ENCODE results near the gene CCDC17.

The CCDC17 gene

DNA sequence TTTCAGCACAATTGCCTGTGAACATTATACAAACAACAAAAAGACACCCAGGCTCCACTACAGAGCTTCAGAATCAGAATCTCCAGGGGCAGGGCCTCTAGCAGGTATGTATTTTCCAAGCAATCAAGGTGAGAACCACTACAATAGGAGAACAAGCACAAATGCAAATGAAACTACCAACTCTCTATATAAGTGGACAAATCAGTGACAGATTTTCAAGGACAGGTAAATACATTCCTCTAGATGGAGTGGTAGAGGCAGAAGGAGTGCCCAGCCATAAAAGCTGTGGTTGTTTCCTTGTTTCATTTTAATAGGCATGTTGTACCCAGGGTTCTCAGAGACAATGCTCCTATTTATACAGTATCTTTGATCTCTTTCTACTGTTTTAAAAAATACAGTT lies 20.1 kb upstream of the CCDC17 start:
- TF ChIP-seq GATA2 (IDR thresholded peaks at IDR 0.05; ENCODE audit: low read depth, low read length) = no peak
- TF ChIP-seq GATA3 (IDR thresholded peaks at IDR 0.05; ENCODE audit: low read depth, low read length) = no peak

GRCh38 chr1:45643321-45643720 lies 19.5 kb upstream of the CCDC17 start:
- no peak for TF ChIP-seq GATA2 (IDR thresholded peaks at IDR 0.05; ENCODE audit: low read depth, low read length)
- TF ChIP-seq GATA3 (IDR thresholded peaks at IDR 0.05; ENCODE audit: low read depth, low read length) = no peak

DNA sequence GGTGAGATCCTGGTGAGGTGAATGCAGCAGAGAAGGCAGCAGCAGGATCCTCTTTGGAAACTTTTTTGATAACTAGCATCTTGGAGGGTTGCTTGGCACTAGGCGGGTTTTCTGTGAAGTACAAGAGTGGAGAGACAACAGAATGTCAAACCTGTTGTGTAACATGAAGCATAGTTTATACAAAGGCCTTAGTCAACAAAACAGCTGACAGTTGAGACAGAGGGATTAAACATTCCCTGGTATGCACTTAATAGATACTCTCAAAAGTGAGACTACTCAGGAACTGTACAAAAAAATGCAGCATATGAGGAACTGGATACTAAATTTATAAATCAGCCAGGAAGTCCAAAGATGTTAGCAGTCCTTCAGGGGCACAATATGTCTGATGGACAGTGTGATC lies 16.4 kb upstream of the CCDC17 start:
- TF ChIP-seq GATA2 (IDR thresholded peaks at IDR 0.05; ENCODE audit: low read depth, low read length) = no peak
- TF ChIP-seq GATA3 (IDR thresholded peaks at IDR 0.05; ENCODE audit: low read depth, low read length) = no peak

DNA sequence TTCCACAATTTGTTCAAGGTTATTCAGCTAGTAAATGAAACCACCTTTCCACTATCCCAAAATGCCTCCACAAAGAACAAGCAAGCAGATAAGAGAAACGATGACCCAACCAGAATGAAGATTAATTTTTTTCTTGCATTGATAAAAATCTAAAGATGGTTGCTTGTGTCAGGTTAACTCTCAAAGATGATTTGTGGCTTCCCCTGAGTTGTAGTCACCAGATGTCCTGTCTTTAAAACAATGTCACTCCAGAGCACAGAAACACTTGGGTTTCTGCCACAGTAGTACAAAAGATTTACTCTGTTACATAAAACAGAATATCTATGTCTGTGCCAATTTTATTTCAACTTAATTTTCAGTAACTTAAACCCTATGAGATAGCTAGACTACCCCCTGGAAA lies 11.4 kb upstream of the CCDC17 start:
- TF ChIP-seq GATA2 (IDR thresholded peaks at IDR 0.05; ENCODE audit: low read depth, low read length) (no peak), GATA3 (IDR thresholded peaks at IDR 0.05; ENCODE audit: low read depth, low read length) (no peak)

- TF ChIP-seq GATA3 (IDR thresholded peaks at IDR 0.05; ENCODE audit: low read depth, low read length) = no peak
- TF ChIP-seq GATA2 (IDR thresholded peaks at IDR 0.05; ENCODE audit: low read depth, low read length) = no peak
Observed at GRCh38 chr1:45630429-45630828, 6.6 kb upstream of the CCDC17 start.

DNA sequence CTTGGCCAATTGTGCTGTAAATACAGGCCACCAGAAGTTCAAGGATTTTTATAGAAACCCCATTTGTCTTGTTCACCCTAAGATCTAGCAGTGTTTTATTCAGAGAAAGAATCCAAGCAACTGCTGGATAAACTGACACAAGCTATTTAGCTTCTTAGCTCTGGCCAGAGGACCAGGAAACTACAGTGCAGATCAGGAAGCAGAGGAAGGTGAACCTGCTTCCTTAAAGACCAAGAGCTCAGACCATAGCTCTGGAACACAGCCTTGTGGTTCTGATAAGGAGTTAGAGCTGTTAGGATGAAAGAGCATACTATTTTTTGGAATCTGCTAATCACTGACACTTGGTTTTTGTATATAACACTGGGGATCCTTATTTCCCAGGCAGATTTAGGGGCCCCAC lies 5.2 kb upstream of the CCDC17 start:
- TF ChIP-seq GATA2 (IDR thresholded peaks at IDR 0.05; ENCODE audit: low read depth, low read length) = no peak
- TF ChIP-seq GATA3 (IDR thresholded peaks at IDR 0.05; ENCODE audit: low read depth, low read length) = no peak

DNA sequence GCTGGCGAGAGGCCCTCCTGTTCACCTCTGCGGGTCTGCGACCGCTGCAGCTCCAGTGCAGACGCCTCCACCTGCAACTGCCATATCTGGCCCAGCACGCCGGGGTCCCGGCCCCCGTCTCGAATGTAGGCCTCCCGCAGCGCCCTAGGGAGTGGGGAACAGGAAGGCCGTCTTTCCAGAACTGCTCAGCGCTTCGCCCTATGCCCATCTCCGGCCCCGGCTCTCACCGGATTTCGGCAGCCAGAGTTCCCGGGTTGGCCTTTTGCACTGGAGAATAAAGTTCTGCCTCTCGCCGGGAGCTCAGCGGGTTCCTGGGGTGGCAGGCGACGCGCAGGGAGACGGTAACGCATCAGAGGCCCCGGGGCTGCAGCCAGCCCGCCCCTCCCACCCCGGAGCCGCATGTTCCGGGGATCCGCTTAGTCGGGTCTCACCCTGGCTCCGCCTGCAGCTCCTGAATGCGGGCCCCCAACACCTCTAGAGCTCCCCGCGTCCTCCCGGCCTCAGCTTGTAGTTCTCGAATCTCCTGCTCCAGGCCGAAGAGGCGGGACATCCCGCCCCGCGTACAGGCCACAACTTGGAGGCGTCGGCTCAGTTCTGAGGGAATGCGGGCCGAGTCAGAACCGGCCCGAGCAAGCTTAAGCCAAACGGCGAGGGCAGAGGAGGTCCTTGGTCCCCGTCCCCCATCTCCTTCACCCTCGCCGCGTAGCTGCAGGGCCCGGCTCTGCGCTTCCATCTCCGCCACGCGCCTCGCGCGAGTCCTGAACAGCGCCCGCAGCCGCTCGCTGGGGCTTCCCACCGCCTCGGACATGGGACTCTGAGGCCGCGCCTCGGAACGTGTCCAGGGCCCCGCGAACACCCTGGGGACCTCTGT lies 1.1 kb downstream of the CCDC17 start:
- TF ChIP-seq GATA3 (IDR thresholded peaks at IDR 0.05; ENCODE audit: low read depth, low read length) (no peak), GATA2 (IDR thresholded peaks at IDR 0.05; ENCODE audit: low read depth, low read length) (no peak)

DNA sequence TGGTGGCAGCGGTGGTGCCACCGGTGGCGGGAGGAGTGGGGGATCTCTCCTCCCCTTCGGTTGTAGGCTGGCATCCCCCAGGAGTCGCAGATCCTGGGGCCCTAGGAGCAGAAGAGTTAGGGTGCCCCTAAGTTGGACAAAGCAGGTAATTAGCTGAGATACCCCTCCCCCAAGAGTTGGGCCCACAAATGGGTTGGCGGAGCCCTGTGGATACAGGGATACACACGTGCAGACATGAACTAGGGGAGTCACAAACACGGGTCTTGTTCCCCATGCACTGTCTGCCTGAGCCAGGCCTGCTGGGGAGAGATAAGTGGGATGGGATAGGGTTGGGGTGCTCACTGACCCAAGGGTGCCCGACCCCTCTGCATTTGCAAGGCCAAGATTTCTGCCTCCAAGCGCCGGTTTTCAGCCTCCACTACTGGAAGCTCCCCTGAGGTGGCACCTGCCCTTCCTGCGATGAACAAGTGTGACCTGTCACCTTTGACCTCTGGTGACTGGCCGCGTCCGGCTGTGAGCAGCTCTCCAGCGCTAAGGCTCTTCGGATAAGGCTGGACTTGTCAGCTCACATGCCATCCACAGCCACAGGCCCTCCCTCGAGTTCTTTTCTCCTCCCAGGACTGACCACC lies 1.8 kb downstream of the CCDC17 start:
- no peak for TF ChIP-seq GATA2 (IDR thresholded peaks at IDR 0.05; ENCODE audit: low read depth, low read length)
- TF ChIP-seq GATA3 (IDR thresholded peaks at IDR 0.05; ENCODE audit: low read depth, low read length) = no peak

DNA sequence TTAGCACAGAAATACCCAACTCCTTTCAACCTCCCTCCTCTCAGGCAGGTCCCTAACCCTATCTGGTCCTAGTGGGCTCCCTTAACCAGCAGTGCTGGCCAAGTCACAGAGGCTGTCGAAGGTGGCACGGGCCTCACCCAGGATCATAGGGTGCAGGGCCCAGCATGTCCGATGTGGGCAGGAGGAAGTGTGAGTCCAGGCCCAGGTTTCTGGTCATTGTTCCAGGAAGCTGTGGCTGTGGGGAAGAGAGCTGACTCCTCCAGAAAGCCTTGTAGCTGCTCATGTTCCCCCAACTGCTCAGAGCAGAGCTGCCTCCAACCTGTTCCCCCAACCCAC lies 2.4 kb downstream of the CCDC17 start:
- no peak for TF ChIP-seq GATA3 (IDR thresholded peaks at IDR 0.05; ENCODE audit: low read depth, low read length)
- no peak for TF ChIP-seq GATA2 (IDR thresholded peaks at IDR 0.05; ENCODE audit: low read depth, low read length)

- no peak for TF ChIP-seq GATA2 (IDR thresholded peaks at IDR 0.05; ENCODE audit: low read depth, low read length)
- TF ChIP-seq GATA3 (IDR thresholded peaks at IDR 0.05; ENCODE audit: low read depth, low read length) = no peak
Observed at GRCh38 chr1:45620588-45621500, 3.0 kb downstream of the CCDC17 start.

DNA sequence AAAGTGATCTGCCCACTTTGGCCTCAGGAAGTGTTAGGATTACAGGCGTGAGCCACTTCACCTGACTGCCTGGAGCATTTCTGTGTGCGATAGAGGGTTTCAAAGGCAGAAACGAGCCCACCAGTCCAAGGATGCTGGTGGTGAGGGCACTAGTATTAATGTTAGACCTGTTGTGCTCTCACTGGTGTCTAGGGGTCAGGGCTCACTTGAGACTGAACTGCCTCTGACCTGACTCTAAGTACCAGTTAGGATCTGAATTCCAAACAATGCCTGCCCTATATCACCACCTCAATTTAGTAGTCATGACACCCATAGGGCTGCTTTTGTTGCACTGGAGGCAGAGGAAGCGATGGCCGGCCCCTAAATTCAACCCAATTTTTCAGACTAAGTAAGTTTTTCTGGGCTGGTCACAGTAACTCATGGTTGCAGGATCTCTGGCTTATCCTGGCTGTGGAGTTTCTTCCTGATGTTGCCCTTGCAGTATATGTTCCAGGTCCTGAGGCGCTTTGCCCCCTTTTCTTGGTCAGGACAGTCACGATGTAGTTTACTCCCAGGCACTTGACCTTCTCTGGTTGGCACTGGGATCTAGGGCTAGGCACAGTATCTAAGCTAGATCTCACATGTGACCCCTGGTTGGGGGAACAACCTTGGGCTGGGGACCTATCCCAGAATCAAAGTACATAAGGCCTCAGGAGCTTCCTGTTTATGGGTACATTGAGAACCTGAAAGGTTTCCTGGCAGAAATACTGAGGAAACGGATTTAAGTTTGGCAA lies 4.5 kb downstream of the CCDC17 start:
- TF ChIP-seq GATA2 (IDR thresholded peaks at IDR 0.05; ENCODE audit: low read depth, low read length) (no peak), GATA3 (IDR thresholded peaks at IDR 0.05; ENCODE audit: low read depth, low read length) (no peak)

DNA sequence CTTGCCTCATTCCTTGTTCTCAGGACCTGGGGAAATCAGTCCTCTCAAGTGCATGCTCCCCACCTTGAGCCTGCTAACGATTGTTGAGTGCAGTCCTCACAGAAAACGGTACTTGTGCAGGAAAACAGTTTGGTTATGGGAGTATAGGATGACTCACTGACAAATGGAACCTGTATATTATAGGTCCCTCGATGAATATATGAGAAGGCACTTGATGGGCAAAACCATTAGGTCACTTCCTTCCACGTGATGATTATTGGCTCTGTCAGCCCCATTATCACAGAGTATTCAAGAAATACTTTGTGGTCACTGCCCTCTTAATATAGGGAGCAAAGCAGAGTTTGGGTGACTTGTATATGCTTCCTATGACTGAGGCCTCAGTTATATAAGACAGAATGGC lies 6.2 kb downstream of the CCDC17 start:
- TF ChIP-seq GATA3 (IDR thresholded peaks at IDR 0.05; ENCODE audit: low read depth, low read length) (no peak), GATA2 (IDR thresholded peaks at IDR 0.05; ENCODE audit: low read depth, low read length) (no peak)

DNA sequence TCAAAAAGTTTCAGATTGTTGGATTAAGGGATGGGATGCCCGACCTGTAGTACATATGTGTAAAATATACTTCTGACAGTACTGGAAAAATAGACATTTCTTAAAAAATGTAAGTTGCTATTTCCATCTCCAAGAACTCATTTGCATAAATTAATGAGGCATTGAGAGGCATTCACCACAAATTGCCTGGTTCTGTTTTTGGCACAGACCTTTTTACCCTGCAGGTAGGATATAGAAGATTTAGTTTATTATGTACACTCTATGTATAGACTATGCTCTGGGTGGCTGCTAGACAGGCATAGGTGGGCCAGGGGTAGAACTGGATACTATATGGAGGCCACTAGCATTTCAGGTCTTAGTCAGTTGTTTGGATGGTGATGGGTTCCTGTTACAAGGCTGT lies 8.0 kb downstream of the CCDC17 start:
- no peak for TF ChIP-seq GATA2 (IDR thresholded peaks at IDR 0.05; ENCODE audit: low read depth, low read length)
- no peak for TF ChIP-seq GATA3 (IDR thresholded peaks at IDR 0.05; ENCODE audit: low read depth, low read length)
